ENCODE data around the gene KLF5. TPM values are rescaled to one million over a fixed set of nuclear protein-coding genes. Genes with fewer than 3 reads are reported as not detected.
A peak's percentile ranks its signal among the peaks of the same experiment; 100 is the strongest.
"Not testable (repeated sequence)": the region's sequence is repeated elsewhere in the genome, so short reads cannot be mapped to it uniquely, and the experiment has no call there.

The KLF5 gene
- polyA plus RNA-seq (ENCODE audit: insufficient read length in 3 of 3) = 10 to 100 TPM; 27.6 to 32.3 (median 30.0) TPM
- long read RNA-seq, donor 1, transcript KLF5-201 (4 exons, 3,566 nt) = major isoform, 10 of 10 reads
- long read RNA-seq, donor 1, partial matches to known transcripts = 0 of 10 reads
- long read RNA-seq, donor 1, other reads (novel, unspliced or antisense) = 0 of 10 reads
- long read RNA-seq, donor 2, transcript KLF5-201 (4 exons, 3,566 nt) = major isoform, 6 of 12 reads
- long read RNA-seq, donor 2, partial matches to known transcripts = 6 of 12 reads
- long read RNA-seq, donor 2, other reads (novel, unspliced or antisense) = 0 of 12 reads
- long read RNA-seq, donor 3, transcript KLF5-201 (4 exons, 3,566 nt) = major isoform, 7 of 12 reads
- long read RNA-seq, donor 3, partial matches to known transcripts = 5 of 12 reads
- long read RNA-seq, donor 3, other reads (novel, unspliced or antisense) = 0 of 12 reads
- long read RNA-seq, donor 4, transcript KLF5-201 (4 exons, 3,566 nt) = major isoform, 9 of 9 reads
- long read RNA-seq, donor 4, partial matches to known transcripts = 0 of 9 reads
- long read RNA-seq, donor 4, other reads (novel, unspliced or antisense) = 0 of 9 reads
- long read RNA-seq, donor 5 = 0 reads
- long read RNA-seq, donor 6, transcript KLF5-201 (4 exons, 3,566 nt) = major isoform, 6 of 6 reads
- long read RNA-seq, donor 6, partial matches to known transcripts = 0 of 6 reads
- long read RNA-seq, donor 6, other reads (novel, unspliced or antisense) = 0 of 6 reads
- long read RNA-seq, donor 7, transcript KLF5-201 (4 exons, 3,566 nt) = major isoform, 7 of 28 reads
- long read RNA-seq, donor 7, partial matches to known transcripts = 21 of 28 reads
- long read RNA-seq, donor 7, other reads (novel, unspliced or antisense) = 0 of 28 reads
- long read RNA-seq, donor 8, transcript KLF5-201 (4 exons, 3,566 nt) = major isoform, 9 of 20 reads
- long read RNA-seq, donor 8, partial matches to known transcripts = 11 of 20 reads
- long read RNA-seq, donor 8, other reads (novel, unspliced or antisense) = 0 of 20 reads
- long read RNA-seq, donor 9, transcript KLF5-201 (4 exons, 3,566 nt) = major isoform, 6 of 6 reads
- long read RNA-seq, donor 9, partial matches to known transcripts = 0 of 6 reads
- long read RNA-seq, donor 9, other reads (novel, unspliced or antisense) = 0 of 6 reads
- long read RNA-seq, donor 10, partial matches to known transcripts = 5 of 7 reads
- long read RNA-seq, donor 10, other reads (novel, unspliced or antisense) = 0 of 7 reads
- long read RNA-seq, donor 11, partial matches to known transcripts = 8 of 9 reads
- long read RNA-seq, donor 11, other reads (novel, unspliced or antisense) = 0 of 9 reads
- long read RNA-seq, donor 12, transcript KLF5-201 (4 exons, 3,566 nt) = major isoform, 11 of 18 reads
- long read RNA-seq, donor 12, partial matches to known transcripts = 7 of 18 reads
- long read RNA-seq, donor 12, other reads (novel, unspliced or antisense) = 0 of 18 reads
- long read RNA-seq, donor 13, partial matches to known transcripts = 0 of 2 reads
- long read RNA-seq, donor 13, other reads (novel, unspliced or antisense) = 0 of 2 reads
- long read RNA-seq, donor 14 = 0 reads
- long read RNA-seq, donor 15 = 0 reads
- long read RNA-seq, donor 16, partial matches to known transcripts = 0 of 4 reads
- long read RNA-seq, donor 16, other reads (novel, unspliced or antisense) = 0 of 4 reads

GRCh38 chr13:73058736-73059459 is at the start of gene KLF5:
Gene KLF5 (plus strand): TSS chr13:73059005. CDS start chr13:73059328, 323 bp downstream.
- peak; percentile 92 for DNase-seq

GRCh38 chr13:73011751-73012150 is 47.1 kb upstream of the KLF5 start:
- DNase-seq = no peak

GRCh38 chr13:73015805-73016204 is 43.0 kb upstream of the KLF5 start:
- DNase-seq = no peak

GRCh38 chr13:73018336-73018735 is 40.5 kb upstream of the KLF5 start:
- DNase-seq = no peak

- no peak for DNase-seq
Observed at GRCh38 chr13:73025217-73026012, 33.4 kb upstream of the KLF5 start.

GRCh38 chr13:73034901-73035300 is 23.9 kb upstream of the KLF5 start:
- no peak for DNase-seq

GRCh38 chr13:73035660-73036059 is 23.1 kb upstream of the KLF5 start:
- no peak for DNase-seq

GRCh38 chr13:73036566-73036965 is 22.2 kb upstream of the KLF5 start:
- DNase-seq = no peak

GRCh38 chr13:73038064-73038463 is 20.7 kb upstream of the KLF5 start:
- no peak for DNase-seq

- DNase-seq = no peak
Observed at GRCh38 chr13:73039201-73040108, 19.4 kb upstream of the KLF5 start.

GRCh38 chr13:73040484-73040883 is 18.3 kb upstream of the KLF5 start:
- no peak for DNase-seq

- DNase-seq = no peak
Observed at GRCh38 chr13:73040968-73041596, 17.7 kb upstream of the KLF5 start.

- DNase-seq = no peak
Observed at GRCh38 chr13:73045031-73045430, 13.8 kb upstream of the KLF5 start.

GRCh38 chr13:73048615-73049014 is 10.2 kb upstream of the KLF5 start:
- not testable (repeated sequence) for DNase-seq

GRCh38 chr13:73054712-73055111 is 4.1 kb upstream of the KLF5 start:
- no peak for DNase-seq

GRCh38 chr13:73055813-73056564 is 2.8 kb upstream of the KLF5 start:
- DNase-seq = no peak

GRCh38 chr13:73056565-73056962 is 2.2 kb upstream of the KLF5 start:
- DNase-seq = no peak
